H1 (cell line): Measurements from ENCODE around the gene GRIN2C. TPM values are rescaled to one million over a fixed set of nuclear protein-coding genes. Genes with fewer than 3 reads are reported as not detected.

ENCODE experiments used
- BCL11A ChIP-seq, 2 experiments: IDR thresholded peaks; one replicate each; pipeline ENCODE4 v1.6.1; 2011; ENCODE audit warnings: low read depth in 2 of 2, low read length in 2 of 2, mild to moderate bottlenecking in 2 of 2
- BRCA1 ChIP-seq: IDR thresholded peaks from 2 replicates; pipeline ENCODE4 v1.6.1; 2012; ENCODE audit warnings: low read depth, low read length, improper control_type of control experiment
- CHD7 ChIP-seq: fragments of 300-600 bp; sonication (generic); IDR thresholded peaks from 2 replicates; pipeline ENCODE4 v1.7.1; 2012; ENCODE audit warnings: low read length, moderate library complexity, mild to moderate bottlenecking, inconsistent platforms; ENCODE audit not compliant: insufficient replicate concordance
- KDM4A ChIP-seq: IDR thresholded peaks from one replicate; pipeline ENCODE4 v1.7.1; 2012; ENCODE audit warnings: low read depth, mild to moderate bottlenecking, moderate library complexity, low read length, inconsistent platforms; ENCODE audit not compliant: severe bottlenecking
- MAFK ChIP-seq: IDR thresholded peaks from 2 replicates; pipeline ENCODE4 v1.6.1; 2012; ENCODE audit warnings: low read depth, mild to moderate bottlenecking, improper control_type of control experiment, low read length
- NANOG ChIP-seq: IDR thresholded peaks from 2 replicates; pipeline ENCODE4 v1.6.1; 2011; ENCODE audit warnings: low read length, low read depth, mild to moderate bottlenecking, inconsistent platforms; ENCODE audit not compliant: insufficient read depth, poor library complexity, severe bottlenecking
- RAD21 ChIP-seq, 2 experiments: IDR thresholded peaks in 1 of 2; conservative IDR thresholded peaks in 1 of 2; 2 replicates each; pipeline ENCODE4 v1.6.1; 2011; ENCODE audit warnings: low read depth in 2 of 2, low read length in 2 of 2, improper control_type of control experiment in 1 of 2, inconsistent platforms in 1 of 2, mild to moderate bottlenecking in 1 of 2, moderate library complexity in 1 of 2
- RFX5 ChIP-seq: IDR thresholded peaks from 2 replicates; pipeline ENCODE4 v1.6.1; 2011; ENCODE audit warnings: low read depth, low read length, improper control_type of control experiment, borderline replicate concordance
- TEAD4 ChIP-seq: IDR thresholded peaks from 2 replicates; pipeline ENCODE4 v1.6.1; 2012; ENCODE audit warnings: low read depth, low read length, inconsistent platforms, mixed read lengths
- polyA plus RNA-seq, 7 experiments: library from polyadenylated mRNA; depleted of rRNA in 3 of 7; stranded (reverse) in 5 of 7; unstranded in 2 of 7; fragments of >200 nt in 5 of 7; fragments of 200-250 nt in 2 of 7; gene quantifications; 1 replicate in 5 of 7; 2 replicates in 1 of 7; 4 replicates in 1 of 7; pipeline versions ENCODE4 v1.2.1 to v1.2.3, GENCODE V29; 2011 to 2013; ENCODE audit warnings: missing spikeins in 2 of 7, mixed read lengths in 2 of 7
- total RNA-seq: library from RNA; stranded (reverse); fragmentation: NEBNext Ultra II Directional; extraction: Animal tissue kit (Norgen Biotek cat#: 25700); gene quantifications from 2 replicates; pipeline ENCODE4 v1.2.1, GENCODE V29; 2021

Gene GRIN2C
- total and polyA plus RNA-seq, 2 of the 8 experiments (the other 6 are each of a cell fraction or from before 2014, with no cell fraction given) = 0.06 to 0.07 TPM

DNA sequence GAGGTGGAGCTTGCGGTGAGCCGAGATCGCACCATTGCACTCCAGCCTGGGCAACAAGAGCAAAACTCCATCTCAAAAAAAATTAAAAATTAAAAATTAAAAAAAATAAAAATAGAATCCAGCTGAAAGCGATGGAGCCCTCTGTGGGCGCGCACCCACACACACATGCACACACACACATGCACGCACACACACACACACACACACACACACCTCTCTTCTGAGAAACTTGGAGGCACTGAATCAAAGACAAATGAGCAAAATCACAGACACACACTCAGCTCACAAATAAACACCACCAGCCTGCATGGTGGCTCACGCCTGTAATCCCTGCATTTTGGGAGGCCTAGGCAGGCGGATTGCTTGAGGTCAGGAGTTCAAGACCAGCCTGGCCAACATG, 43.3 kb upstream of the GRIN2C start (continued):
- TF ChIP-seq CHD7 (no peak), MAFK (no peak), NANOG (no peak), BRCA1 (no peak), BCL11A (IDR thresholded peaks at IDR 0.05; ENCODE audit: low read depth in 2 of 2, low read length in 2 of 2) (no peak), RAD21 (IDR thresholded peaks at IDR 0.05 in 1 of 2, conservative IDR thresholded peaks at IDR 0.05 in 1 of 2; ENCODE audit: low read depth in 2 of 2, low read length in 2 of 2) (no peak), KDM4A (no peak), TEAD4 (no peak), RFX5 (no peak)
